Testis (tissue), 2 donors: ENCODE data around the gene FBXL15.

ENCODE experiments used
- CTCF ChIP-seq, 3 experiments: fragments of 450-650 bp in 2 of 3; fragments of 200-600 bp in 1 of 3; sonication (generic) in 1 of 3; IDR thresholded peaks; one replicate each; pipeline ENCODE4 v1.5.1; 2016 to 2019; ENCODE audit warnings: antibody characterized with exemption in 3 of 3, mild to moderate bottlenecking in 2 of 3, moderate library complexity in 1 of 3
- POLR2A ChIP-seq: fragments of 450-650 bp; IDR thresholded peaks from one replicate; pipeline ENCODE4 v1.6.1; 2017; ENCODE audit warnings: antibody characterized with exemption, mild to moderate bottlenecking, moderate library complexity

DNA sequence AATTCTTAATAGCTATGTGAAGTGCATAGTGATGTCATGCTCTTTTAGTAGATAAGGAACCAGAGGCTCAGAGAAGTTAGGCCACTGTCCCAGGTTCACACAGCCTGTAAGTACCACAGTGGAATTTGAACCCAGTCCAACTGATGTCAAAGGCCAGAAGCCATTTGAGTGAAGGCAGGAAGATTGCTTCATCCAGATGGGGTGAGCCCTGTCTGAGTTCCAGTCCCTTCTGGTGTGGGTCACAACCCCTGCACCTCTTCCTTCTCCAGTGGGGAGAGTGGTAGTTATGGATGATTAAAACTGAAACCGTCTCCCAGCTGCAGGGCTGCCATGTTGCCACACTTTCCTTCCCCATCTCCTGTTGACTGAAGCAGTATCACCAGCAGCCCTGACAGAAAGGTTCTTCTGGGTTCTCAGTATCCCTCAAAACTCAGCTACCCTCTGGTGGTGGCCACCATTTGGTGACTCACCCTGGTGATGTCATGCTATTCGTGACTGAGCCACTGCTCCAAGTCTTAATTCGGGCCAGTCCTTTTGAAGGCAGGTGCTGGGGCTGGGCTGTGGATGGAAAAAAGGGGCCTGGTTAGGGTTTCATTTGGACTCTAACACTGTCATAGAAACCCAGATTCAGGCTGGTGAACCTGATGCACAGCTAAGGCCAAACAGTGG, 32.2 kb downstream of the FBXL15 start:
- TF ChIP-seq CTCF (IDR thresholded peaks at IDR 0.05) (no peak), POLR2A (no peak)
